Measurements from ENCODE around the gene PRKAR2B. TPM values are rescaled to one million over a fixed set of nuclear protein-coding genes. Genes with fewer than 3 reads are reported as not detected.

The PRKAR2B gene
- total RNA-seq, 6 experiments from 2014 or later: 3.6 to 9.7 (median 8.7) TPM

DNA sequence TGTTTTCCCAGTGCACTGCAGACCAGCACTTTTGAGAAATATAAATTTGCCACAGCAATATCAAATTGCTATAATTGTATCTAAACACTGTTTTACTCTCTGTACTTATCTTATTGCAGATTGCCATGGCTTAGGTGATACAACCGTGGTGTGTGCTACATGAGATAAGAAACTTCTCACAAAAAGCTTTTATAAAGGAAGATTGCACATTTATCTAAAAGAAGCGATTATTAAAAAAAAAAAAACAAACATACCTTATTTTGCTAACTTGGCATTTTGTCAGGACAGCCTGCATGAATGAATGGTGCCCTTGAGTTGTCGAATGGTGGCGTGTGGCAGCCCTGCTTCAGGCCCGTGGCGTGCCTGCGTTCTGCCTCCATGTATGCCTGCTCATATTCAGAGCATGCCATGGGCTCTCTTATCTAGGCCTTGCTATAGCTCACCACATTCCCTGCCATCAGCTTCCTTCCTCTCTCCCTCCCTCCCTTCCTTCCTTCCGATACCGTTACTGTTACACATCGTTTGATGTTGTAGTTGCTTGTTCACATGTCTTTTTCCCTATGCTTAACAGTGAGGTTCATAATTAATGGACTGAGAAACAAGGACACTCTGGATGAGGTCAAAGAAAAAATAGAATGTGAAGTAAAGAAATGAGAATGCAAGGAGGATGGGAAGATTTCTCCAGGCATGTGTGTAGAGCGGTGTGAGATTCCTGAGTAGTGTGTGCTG is 34.9 kb downstream of the PRKAR2B start:
- no peak for DNase-seq
- Mint-ChIP-seq H3K36me3 (ENCODE audit: low read depth) (no peaks in the 10 kb centered on the region), H3K4me1 (ENCODE audit: low read depth) (peaks cover 5% of the 10 kb centered on the region; the same call in 1 of the 2 replicates), H3K27me3 (ENCODE audit: insufficient read depth) (peaks cover 5% of the 10 kb centered on the region; the same call in 1 of the 2 replicates), H3K9me3 (no peaks in the 10 kb centered on the region), H3K27ac (no peak overlapping the region), H3K4me3 (no peak overlapping the region)
- TF ChIP-seq, protein P1, sequence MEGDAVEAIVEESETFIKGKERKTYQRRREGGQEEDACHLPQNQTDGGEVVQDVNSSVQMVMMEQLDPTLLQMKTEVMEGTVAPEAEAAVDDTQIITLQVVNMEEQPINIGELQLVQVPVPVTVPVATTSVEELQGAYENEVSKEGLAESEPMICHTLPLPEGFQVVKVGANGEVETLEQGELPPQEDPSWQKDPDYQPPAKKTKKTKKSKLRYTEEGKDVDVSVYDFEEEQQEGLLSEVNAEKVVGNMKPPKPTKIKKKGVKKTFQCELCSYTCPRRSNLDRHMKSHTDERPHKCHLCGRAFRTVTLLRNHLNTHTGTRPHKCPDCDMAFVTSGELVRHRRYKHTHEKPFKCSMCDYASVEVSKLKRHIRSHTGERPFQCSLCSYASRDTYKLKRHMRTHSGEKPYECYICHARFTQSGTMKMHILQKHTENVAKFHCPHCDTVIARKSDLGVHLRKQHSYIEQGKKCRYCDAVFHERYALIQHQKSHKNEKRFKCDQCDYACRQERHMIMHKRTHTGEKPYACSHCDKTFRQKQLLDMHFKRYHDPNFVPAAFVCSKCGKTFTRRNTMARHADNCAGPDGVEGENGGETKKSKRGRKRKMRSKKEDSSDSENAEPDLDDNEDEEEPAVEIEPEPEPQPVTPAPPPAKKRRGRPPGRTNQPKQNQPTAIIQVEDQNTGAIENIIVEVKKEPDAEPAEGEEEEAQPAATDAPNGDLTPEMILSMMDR (IDR thresholded peaks at IDR 0.05): no peak

DNA sequence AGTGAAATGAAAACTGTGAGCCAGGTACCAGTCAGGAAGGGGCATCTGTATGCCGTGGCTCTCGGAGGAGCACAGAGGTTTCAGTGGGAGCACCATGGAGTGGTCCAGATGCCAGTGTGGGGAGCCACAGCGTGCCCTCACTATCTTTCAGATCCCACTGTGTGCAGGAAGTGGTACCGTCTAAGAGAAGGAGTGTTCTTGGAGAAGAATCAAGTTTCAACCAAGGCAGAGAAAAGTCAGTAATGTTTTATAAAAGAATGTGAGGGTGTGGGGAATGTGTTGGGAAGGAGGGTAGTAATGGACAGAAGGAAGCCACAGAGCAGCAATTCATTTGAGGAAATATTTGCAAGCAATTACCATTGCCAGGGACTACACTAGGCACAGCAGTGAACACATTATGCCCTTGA is 35.6 kb downstream of the PRKAR2B start:
- H3K9me3 Mint-ChIP-seq: no peaks in the 10 kb centered on the region
- TF ChIP-seq, protein P1 (IDR thresholded peaks at IDR 0.05): no peak
- H3K4me3 Mint-ChIP-seq: no peak overlapping the region
- no peak overlapping the region for H3K27ac Mint-ChIP-seq
- DNase-seq: no peak
- no peaks in the 10 kb centered on the region for H3K36me3 Mint-ChIP-seq (ENCODE audit: low read depth)
- peaks cover 5% of the 10 kb centered on the region; the same call in 1 of the 2 replicates for H3K27me3 Mint-ChIP-seq (ENCODE audit: insufficient read depth)
- peaks cover 5% of the 10 kb centered on the region; the same call in 1 of the 2 replicates for H3K4me1 Mint-ChIP-seq (ENCODE audit: low read depth)

DNA sequence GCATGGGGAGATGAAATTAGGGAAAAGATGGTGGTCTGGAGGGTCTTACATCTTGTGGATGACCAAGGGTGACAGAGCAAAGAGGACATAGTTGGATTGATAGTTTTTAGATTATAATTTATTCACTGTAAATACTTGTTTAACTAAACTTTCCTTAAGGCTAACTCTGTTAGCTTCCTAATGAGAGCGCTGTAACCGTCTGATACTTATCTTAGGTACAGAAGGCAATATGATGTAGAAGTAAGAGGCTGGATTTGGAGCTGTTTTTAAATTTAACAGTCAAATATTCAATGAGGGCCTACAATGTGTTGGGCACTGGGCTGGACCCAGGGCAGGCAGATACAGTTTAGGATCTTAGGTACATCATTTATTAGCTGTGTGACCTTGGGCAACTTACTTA is 36.0 kb downstream of the PRKAR2B start:
- TF ChIP-seq, protein P1 (IDR thresholded peaks at IDR 0.05): no peak
- Mint-ChIP-seq H3K4me1 (ENCODE audit: low read depth) (peaks cover 5% of the 10 kb centered on the region; the same call in 1 of the 2 replicates), H3K36me3 (ENCODE audit: low read depth) (no peaks in the 10 kb centered on the region), H3K27me3 (ENCODE audit: insufficient read depth) (peaks cover 5% of the 10 kb centered on the region; the same call in 1 of the 2 replicates), H3K27ac (no peak overlapping the region), H3K4me3 (no peak overlapping the region), H3K9me3 (no peaks in the 10 kb centered on the region)
- DNase-seq: no peak

DNA sequence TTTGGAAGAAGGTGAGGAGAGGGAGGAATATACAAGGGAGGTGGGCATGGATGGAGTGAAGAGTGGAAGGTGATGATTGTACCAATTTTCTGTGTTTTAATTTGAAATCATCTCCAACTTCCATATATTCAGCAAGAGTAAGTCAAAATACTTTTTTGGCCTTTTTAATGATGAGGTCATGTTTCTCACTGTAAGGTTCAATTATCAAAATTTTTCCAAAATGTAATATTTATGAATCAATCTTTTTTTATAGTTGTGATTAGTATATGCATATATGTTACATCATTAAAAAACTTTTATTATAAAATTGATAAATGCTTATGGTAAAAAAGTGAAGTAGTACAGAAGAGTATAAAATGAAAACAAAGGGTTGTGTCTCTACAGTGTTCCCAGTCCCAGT is 40.7 kb downstream of the PRKAR2B start:
- no peak for DNase-seq
- Mint-ChIP-seq H3K9me3 (no peaks in the 10 kb centered on the region), H3K4me1 (ENCODE audit: low read depth) (no peaks in the 10 kb centered on the region), H3K27me3 (ENCODE audit: insufficient read depth) (peaks cover 2% of the 10 kb centered on the region; the same call in 1 of the 2 replicates), H3K4me3 (no peak overlapping the region), H3K27ac (no peak overlapping the region), H3K36me3 (ENCODE audit: low read depth) (no peaks in the 10 kb centered on the region)
- TF ChIP-seq, protein P1 (IDR thresholded peaks at IDR 0.05): no peak

DNA sequence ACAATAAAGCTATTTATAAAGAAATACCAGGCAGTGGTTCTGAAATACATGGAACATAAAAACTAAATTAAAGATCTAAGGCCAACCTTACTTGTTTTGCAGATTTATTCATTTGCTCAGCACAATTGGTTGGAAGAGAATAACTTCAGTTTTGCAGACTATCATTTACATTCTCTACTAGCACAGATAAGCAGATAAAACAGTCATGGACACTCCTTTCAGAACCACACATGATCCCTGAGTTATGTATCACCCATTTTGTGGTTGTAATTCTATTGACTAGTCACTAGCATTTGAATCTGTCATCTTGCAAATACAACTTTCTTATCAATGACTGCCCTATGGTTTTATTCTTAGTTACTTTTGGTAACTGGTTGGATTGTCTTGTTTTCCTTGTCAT is 45.1 kb downstream of the PRKAR2B start:
- DNase-seq: no peak
- H3K36me3 Mint-ChIP-seq (ENCODE audit: low read depth): no peaks in the 10 kb centered on the region
- 0 out of 2 replicates have a peak, but pooled peaks cover 6% of the 10 kb centered on the region for H3K27me3 Mint-ChIP-seq (ENCODE audit: insufficient read depth)
- H3K4me1 Mint-ChIP-seq (ENCODE audit: low read depth): no peaks in the 10 kb centered on the region
- no peak overlapping the region for H3K4me3 Mint-ChIP-seq
- H3K9me3 Mint-ChIP-seq: no peaks in the 10 kb centered on the region
- no peak overlapping the region for H3K27ac Mint-ChIP-seq
- TF ChIP-seq, protein P1 (IDR thresholded peaks at IDR 0.05): no peak

Data from HFFc6 (cell line).